ENCODE data around the gene CHMP5.

The CHMP5 gene

GRCh38 chr9:33306037-33306436 lies 41.2 kb downstream of the CHMP5 start:
- Histone ChIP-seq H4K20me1 (ENCODE audit: insufficient read depth) (no peaks in the 10 kb centered on the region), H3K27me3 (ENCODE audit: insufficient read depth, low read depth) (no peaks in the 10 kb centered on the region), H3K36me3 (ENCODE audit: insufficient read depth) (peaks cover 28% of the 10 kb centered on the region; the same call in 1 of the 2 replicates), H3K4me1 (ENCODE audit: low read depth, poor library complexity, severe bottlenecking) (peaks cover 34% of the 10 kb centered on the region), H3K79me2 (ENCODE audit: insufficient read depth, low read depth) (peaks cover 6% of the 10 kb centered on the region; the same call in 1 of the 2 replicates), H2AFZ (ENCODE audit: low read depth) (no peak overlapping the region), H3K4me3 (IDR thresholded peaks at IDR 0.05; ENCODE audit: insufficient read depth, low read depth, low read length) (no peak overlapping the region), H3K9ac (no peak overlapping the region), H3K27ac (no peak overlapping the region), H3K4me2 (no peak overlapping the region)
- TF ChIP-seq CTCF (conservative IDR thresholded peaks at IDR 0.05; ENCODE audit: low read depth, low read length): no peak

DNA sequence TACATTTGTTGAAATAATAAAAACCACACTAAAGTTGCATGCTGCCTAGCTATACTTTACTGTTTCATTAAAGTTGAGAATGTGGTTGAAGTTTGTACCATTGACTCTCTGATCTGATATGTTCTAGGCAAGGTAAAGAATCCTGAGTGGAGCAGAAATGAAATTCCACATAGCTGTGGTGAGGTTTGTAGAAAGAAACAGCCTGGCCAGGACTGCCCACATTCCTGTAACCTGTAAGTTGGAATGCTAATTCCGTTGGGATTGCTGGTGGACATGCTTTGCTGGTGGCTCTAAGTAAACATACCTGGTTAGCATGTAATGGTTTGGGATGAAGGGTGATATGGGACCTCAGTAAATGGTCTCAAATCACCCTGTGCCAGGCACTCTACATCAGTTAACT lies 42.2 kb downstream of the CHMP5 start:
- 0 out of 2 replicates have a peak, but pooled peaks cover 4% of the 10 kb centered on the region for H3K79me2 ChIP-seq (ENCODE audit: insufficient read depth, low read depth)
- H2AFZ ChIP-seq (ENCODE audit: low read depth): no peak overlapping the region
- H3K9ac ChIP-seq: no peak overlapping the region
- TF ChIP-seq CTCF (conservative IDR thresholded peaks at IDR 0.05; ENCODE audit: low read depth, low read length): no peak
- H3K4me1 ChIP-seq (ENCODE audit: low read depth, poor library complexity, severe bottlenecking): peaks cover 34% of the 10 kb centered on the region
- no peak overlapping the region for H3K4me3 ChIP-seq (IDR thresholded peaks at IDR 0.05; ENCODE audit: insufficient read depth, low read depth, low read length)
- H4K20me1 ChIP-seq (ENCODE audit: insufficient read depth): no peaks in the 10 kb centered on the region
- no peak overlapping the region for H3K4me2 ChIP-seq
- peaks cover 31% of the 10 kb centered on the region; the same call in 1 of the 2 replicates for H3K36me3 ChIP-seq (ENCODE audit: insufficient read depth)
- H3K27me3 ChIP-seq (ENCODE audit: insufficient read depth, low read depth): no peaks in the 10 kb centered on the region
- no peak overlapping the region for H3K27ac ChIP-seq

GRCh38 chr9:33309903-33310302 lies 45.1 kb downstream of the CHMP5 start:
- H3K4me3 ChIP-seq (IDR thresholded peaks at IDR 0.05; ENCODE audit: insufficient read depth, low read depth, low read length): no peak overlapping the region
- H3K27ac ChIP-seq: no peak overlapping the region
- H3K79me2 ChIP-seq (ENCODE audit: insufficient read depth, low read depth): no peaks in the 10 kb centered on the region
- no peak overlapping the region for H3K4me2 ChIP-seq
- H4K20me1 ChIP-seq (ENCODE audit: insufficient read depth): no peaks in the 10 kb centered on the region
- TF ChIP-seq CTCF (conservative IDR thresholded peaks at IDR 0.05; ENCODE audit: low read depth, low read length): no peak
- H3K36me3 ChIP-seq (ENCODE audit: insufficient read depth): peaks cover 18% of the 10 kb centered on the region; the same call in 1 of the 2 replicates
- no peak overlapping the region for H3K9ac ChIP-seq
- no peak overlapping the region for H2AFZ ChIP-seq (ENCODE audit: low read depth)
- H3K4me1 ChIP-seq (ENCODE audit: low read depth, poor library complexity, severe bottlenecking): peaks cover 23% of the 10 kb centered on the region
- H3K27me3 ChIP-seq (ENCODE audit: insufficient read depth, low read depth): no peaks in the 10 kb centered on the region

DNA sequence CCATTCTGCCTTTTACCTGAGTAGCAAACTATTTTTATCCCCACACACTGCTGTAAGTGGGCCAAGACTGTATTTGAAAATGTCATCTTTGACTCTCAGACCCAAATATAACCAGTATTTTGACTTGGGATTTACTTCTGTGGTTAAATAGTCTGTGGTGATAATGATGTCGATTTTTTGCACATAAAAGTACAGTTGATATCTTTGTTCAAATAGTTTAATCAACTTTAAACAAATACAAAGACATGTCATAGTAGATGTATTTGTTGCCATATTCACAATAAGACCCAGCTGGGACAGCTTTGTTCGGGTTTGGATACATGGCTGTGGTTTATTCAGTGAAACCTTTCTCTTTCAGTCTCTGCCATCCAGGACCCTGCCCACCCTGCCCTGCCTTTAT lies 45.9 kb downstream of the CHMP5 start:
- H3K27me3 ChIP-seq (ENCODE audit: insufficient read depth, low read depth): no peaks in the 10 kb centered on the region

More for the DNA sequence above, 45.9 kb downstream of the CHMP5 start:
- H3K4me1 ChIP-seq (ENCODE audit: low read depth, poor library complexity, severe bottlenecking): peaks cover 23% of the 10 kb centered on the region
- no peak overlapping the region for H3K4me3 ChIP-seq (IDR thresholded peaks at IDR 0.05; ENCODE audit: insufficient read depth, low read depth, low read length)
- TF ChIP-seq CTCF (conservative IDR thresholded peaks at IDR 0.05; ENCODE audit: low read depth, low read length): no peak
- no peaks in the 10 kb centered on the region for H4K20me1 ChIP-seq (ENCODE audit: insufficient read depth)
- peak overlapping the region; percentile 5; the same call in 1 of the 2 replicates for H3K27ac ChIP-seq
- H3K9ac ChIP-seq: no peak overlapping the region
- no peak overlapping the region for H2AFZ ChIP-seq (ENCODE audit: low read depth)
- H3K4me2 ChIP-seq: no peak overlapping the region
- H3K79me2 ChIP-seq (ENCODE audit: insufficient read depth, low read depth): no peaks in the 10 kb centered on the region
- H3K36me3 ChIP-seq (ENCODE audit: insufficient read depth): peaks cover 18% of the 10 kb centered on the region; the same call in 1 of the 2 replicates

All from KMS-11 (cell line).